Heart left ventricle (tissue), 16 donors: Measurements from ENCODE around the gene ZDHHC22. TPM values are rescaled to one million over a fixed set of nuclear protein-coding genes. Genes with fewer than 3 reads are reported as not detected.

Experiments used
- ATAC-seq, 4 donors: fragments of 200-7000 bp; cut with Tn5 transposase; one replicate each; pipeline ENCODE4 v1.9.1; 2020 to 2022; ENCODE audit warnings: moderate library complexity in 4 of 4, mild to moderate bottlenecking in 3 of 4, moderate number of reproducible peaks in 1 of 4
- DNase-seq, 5 donors: peaks; one replicate each; pipeline ENCODE4 v3.0.0-alpha.2; 2020
- H3K27ac ChIP-seq, 12 donors: fragments of 200-600 bp; sonication (generic) in 4 of 12; one replicate each; pipeline versions ENCODE4 v1.5.0 to v1.8.0; 2016 to 2022; ENCODE audit warnings: mild to moderate bottlenecking in 2 of 12
- H3K27me3 ChIP-seq, 9 donors: fragments of 200-600 bp; sonication (generic) in 2 of 9; one replicate each; pipeline versions ENCODE4 v1.5.1 to v1.8.0; 2016 to 2022; ENCODE audit warnings: mild to moderate bottlenecking in 3 of 9
- H3K36me3 ChIP-seq, 9 donors: fragments of 200-600 bp; sonication (generic) in 2 of 9; one replicate each; pipeline versions ENCODE4 v1.5.0 to v1.8.0; 2018 to 2022; ENCODE audit warnings: mild to moderate bottlenecking in 2 of 9
- H3K4me1 ChIP-seq, 12 donors: fragments of 200-600 bp; sonication (generic) in 4 of 12; one replicate each; pipeline versions ENCODE4 v1.5.0 to v1.8.0; 2016 to 2022; ENCODE audit warnings: mild to moderate bottlenecking in 3 of 12
- H3K4me3 ChIP-seq, 12 donors: fragments of 200-600 bp; sonication (generic) in 4 of 12; one replicate each; pipeline versions ENCODE4 v1.5.0 to v1.8.0; 2017 to 2022; ENCODE audit warnings: mild to moderate bottlenecking in 9 of 12, moderate library complexity in 4 of 12
- H3K9me3 ChIP-seq, 12 donors: fragments of 200-600 bp; sonication (generic) in 4 of 12; one replicate each; pipeline versions ENCODE4 v1.5.0 to v1.8.0; 2016 to 2022; ENCODE audit warnings: mild to moderate bottlenecking in 1 of 12
- POLR2A ChIP-seq, 2 donors: fragments of 450-650 bp; IDR thresholded peaks; one replicate each; pipeline ENCODE4 v1.6.1; 2017; ENCODE audit warnings: antibody characterized with exemption in 2 of 2, mild to moderate bottlenecking in 2 of 2, moderate library complexity in 2 of 2
- WGBS, 4 donors: extraction: QIAGEN DNeasy Blood & Tissue Kit in 2 of 4; methylation state at CpG; one replicate each; pipeline versions ENCODE4 v1.1.5 to v1.1.7; 2013 to 2018; 5-methylcytosine and 5-hydroxymethylcytosine counted together
- intact Hi-C, 10 donors: fragments of 100-400 bp; cut with DNase I; formaldehyde crosslinking; loops; one replicate each; pipeline versions ENCODE4 v1.11.1 to v1.14.2; 2022
- polyA plus RNA-seq, 2 donors: library from polyadenylated mRNA; stranded (reverse); fragments of 200-250 nt; gene quantifications; one replicate each; pipeline ENCODE4 v1.2.3, GENCODE V29; 2013
- total RNA-seq, 9 donors: library from RNA; depleted of rRNA in 2 of 9; stranded (reverse); fragments of >200 nt in 2 of 9; fragmentation: NEBNext Ultra II Directional in 3 of 9; extraction: Animal tissue kit (Norgen Biotek cat#: 25700) in 3 of 9; gene quantifications; one replicate each; pipeline versions ENCODE4 v1.1.0 to v1.2.4, GENCODE V29; 2016 to 2023
- TF ChIP-seq, protein P1 (sequence below), 12 donors: fragments of 200-600 bp; sonication (generic) in 4 of 12; IDR thresholded peaks; one replicate each; pipeline versions ENCODE4 v1.5.0 to v1.8.0; 2018 to 2022; ENCODE audit warnings: antibody characterized with exemption in 12 of 12, mild to moderate bottlenecking in 5 of 12
- donor health status: ischemic (EF 13 %, LVEDD 7.1; RV severe dilation, severe dysfunction).
- donor health status: healthy with polysubstance abuse.
- donor health status: DM: no; HTN: yes; CAD: no.
- donor health status: DM: no; HTN: no; CAD: no.
- donor health status: ischemic (EF 25% LVEDD 6.9; RV normal size, moderate dysfunction).
- donor health status: ischemic (EF 25% LVEDD 5.7; RV mildly dilated, moderate dysfunction).
- donor health status: healthy.
- donor health status: DM: yes; HTN: yes; CAD: no.
- donor health status: ischemic (EF 35%, LVEDD 5.7; RV mildly dilated, moderate dysfunction).
- donor health status: nonischemic (EF 11% LVEDD 7.7; RV severe dilation, severe dysfunction).
- donor health status: DM: yes; HTN: yes; CAD: no.
- donor health status: PGD.
- donor health status: ischemic (EF 29% LVEDD 5.4; RV normal size, mild dysfunction).
- donor health status: nonischemic (EF 23%, LVEDD 6.1; RV moderate dilation, normal function).

The ZDHHC22 gene
- total and polyA plus RNA-seq, 11 donors: 0.12 TPM; not detected in 10

GRCh38 chr14:77148510-77149231 lies 7.1 kb upstream of the ZDHHC22 start:
- Histone ChIP-seq H3K9me3 (no peaks in the 10 kb centered on the region), H3K27me3 (peaks cover 0 to 47% (median 34%) of the 10 kb centered on the region in 9 donors), H3K4me3 (no peak overlapping the region), H3K4me1 (peaks cover 0 to 4% (median 0%) of the 10 kb centered on the region in 12 donors), H3K27ac (no peak overlapping the region), H3K36me3 (no peaks in the 10 kb centered on the region)
- intact Hi-C loops: no loop called here
- no peak for ATAC-seq
- TF ChIP-seq, protein P1, sequence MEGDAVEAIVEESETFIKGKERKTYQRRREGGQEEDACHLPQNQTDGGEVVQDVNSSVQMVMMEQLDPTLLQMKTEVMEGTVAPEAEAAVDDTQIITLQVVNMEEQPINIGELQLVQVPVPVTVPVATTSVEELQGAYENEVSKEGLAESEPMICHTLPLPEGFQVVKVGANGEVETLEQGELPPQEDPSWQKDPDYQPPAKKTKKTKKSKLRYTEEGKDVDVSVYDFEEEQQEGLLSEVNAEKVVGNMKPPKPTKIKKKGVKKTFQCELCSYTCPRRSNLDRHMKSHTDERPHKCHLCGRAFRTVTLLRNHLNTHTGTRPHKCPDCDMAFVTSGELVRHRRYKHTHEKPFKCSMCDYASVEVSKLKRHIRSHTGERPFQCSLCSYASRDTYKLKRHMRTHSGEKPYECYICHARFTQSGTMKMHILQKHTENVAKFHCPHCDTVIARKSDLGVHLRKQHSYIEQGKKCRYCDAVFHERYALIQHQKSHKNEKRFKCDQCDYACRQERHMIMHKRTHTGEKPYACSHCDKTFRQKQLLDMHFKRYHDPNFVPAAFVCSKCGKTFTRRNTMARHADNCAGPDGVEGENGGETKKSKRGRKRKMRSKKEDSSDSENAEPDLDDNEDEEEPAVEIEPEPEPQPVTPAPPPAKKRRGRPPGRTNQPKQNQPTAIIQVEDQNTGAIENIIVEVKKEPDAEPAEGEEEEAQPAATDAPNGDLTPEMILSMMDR (IDR thresholded peaks at IDR 0.05): no peak
- TF ChIP-seq POLR2A (IDR thresholded peaks at IDR 0.05): no peak
- no peak for DNase-seq
- WGBS, 4 donors: 65 to 72% (median 69%) methylated on average over 8 of the region's 8 CpGs

- Histone ChIP-seq H3K4me3 (no peak overlapping the region), H3K27ac (no peak overlapping the region), H3K27me3 (peaks cover 7 to 66% (median 59%) of the 10 kb centered on the region in 9 donors), H3K4me1 (peaks cover 0 to 10% (median 7%) of the 10 kb centered on the region in 12 donors), H3K9me3 (no peaks in the 10 kb centered on the region), H3K36me3 (no peaks in the 10 kb centered on the region)
- ATAC-seq: no peak
- WGBS, 4 donors: 9 to 13% (median 10%) methylated on average over 10 of the region's 10 CpGs
- no peak for DNase-seq
- intact Hi-C loops: no loop called here
- TF ChIP-seq POLR2A (IDR thresholded peaks at IDR 0.05): no peak
- TF ChIP-seq, protein P1 (IDR thresholded peaks at IDR 0.05): no peak
These were observed 4.6 kb upstream of the ZDHHC22 start for GRCh38 chr14:77145975-77146740.

- ATAC-seq (no peak), DNase-seq (no peak)
- Histone ChIP-seq H3K9me3 (no peaks in the 10 kb centered on the region), H3K36me3 (no peaks in the 10 kb centered on the region), H3K27ac (no peak overlapping the region), H3K4me1 (peaks cover 5 to 25% (median 18%) of the 10 kb centered on the region in 12 donors), H3K4me3 (no peak overlapping the region), H3K27me3 (peaks cover 21 to 82% (median 73%) of the 10 kb centered on the region in 9 donors)
- TF ChIP-seq POLR2A (IDR thresholded peaks at IDR 0.05): no peak
- TF ChIP-seq, protein P1 (IDR thresholded peaks at IDR 0.05): no peak
- intact Hi-C loops: no loop called here
- 61 to 67% (median 63%) methylated on average over 4 of the region's 4 CpGs for WGBS, 4 donors
These were observed 3.0 kb upstream of the ZDHHC22 start for GRCh38 chr14:77144412-77145115.

GRCh38 chr14:77143071-77143470 lies 1.5 kb upstream of the ZDHHC22 start:
- DNase-seq: no peak
- Histone ChIP-seq H3K27ac (no peak overlapping the region), H3K36me3 (no peaks in the 10 kb centered on the region), H3K27me3 (peaks cover 27 to 96% (median 88%) of the 10 kb centered on the region in 9 donors), H3K4me3 (no peak overlapping the region), H3K4me1 (peaks cover 5 to 29% (median 19%) of the 10 kb centered on the region in 12 donors), H3K9me3 (no peaks in the 10 kb centered on the region)
- no peak for ATAC-seq
- whole genome bisulfite sequencing, 4 donors: 8 to 17% (median 9%) methylated on average over 4 of the region's 4 CpGs
- TF ChIP-seq POLR2A (IDR thresholded peaks at IDR 0.05): no peak
- TF ChIP-seq, protein P1 (IDR thresholded peaks at IDR 0.05): no peak
- intact Hi-C loops: no loop called here
